Testis (tissue), 2 donors: Measurements from ENCODE around the gene PUS3.

Experiments
- CTCF ChIP-seq, 3 experiments: fragments of 450-650 bp in 2 of 3; fragments of 200-600 bp in 1 of 3; sonication (generic) in 1 of 3; IDR thresholded peaks; one replicate each; pipeline ENCODE4 v1.5.1; 2016 to 2019; ENCODE audit warnings: antibody characterized with exemption in 3 of 3, mild to moderate bottlenecking in 2 of 3, moderate library complexity in 1 of 3
- POLR2A ChIP-seq: fragments of 450-650 bp; IDR thresholded peaks from one replicate; pipeline ENCODE4 v1.6.1; 2017; ENCODE audit warnings: antibody characterized with exemption, mild to moderate bottlenecking, moderate library complexity

GRCh38 chr11:125952559-125952958 is 49.6 kb upstream of the PUS3 start:
- TF ChIP-seq CTCF (IDR thresholded peaks at IDR 0.05) (no peak), POLR2A (no peak)
